Suprapubic skin (tissue), 4 donors: ENCODE measurements around the gene PDE4B. TPM values are rescaled to one million over a fixed set of nuclear protein-coding genes. Genes with fewer than 3 reads are reported as not detected.

ENCODE experiments used
- DNase-seq, 2 donors: peaks; one replicate each; pipeline ENCODE4 v3.0.0-alpha.2; 2019; ENCODE audit warnings: low spot score in 2 of 2
- H3K27ac ChIP-seq: fragments of 200-600 bp; sonication (generic); one replicate; pipeline ENCODE4 v1.5.1; 2019
- H3K27me3 ChIP-seq: fragments of 200-600 bp; sonication (generic); one replicate; pipeline ENCODE4 v1.5.1; 2019
- H3K36me3 ChIP-seq: fragments of 200-600 bp; sonication (generic); one replicate; pipeline ENCODE4 v1.5.1; 2019
- H3K4me1 ChIP-seq: fragments of 200-600 bp; sonication (generic); one replicate; pipeline ENCODE4 v1.5.1; 2019
- H3K4me3 ChIP-seq: fragments of 200-600 bp; sonication (generic); one replicate; pipeline ENCODE4 v1.5.1; 2019; ENCODE audit warnings: mild to moderate bottlenecking
- H3K9me3 ChIP-seq: fragments of 200-600 bp; sonication (generic); one replicate; pipeline ENCODE4 v1.5.1; 2019
- EP300 ChIP-seq: sonication (generic); formaldehyde crosslinking; IDR thresholded peaks from one replicate; pipeline ENCODE4 v1.6.1; 2017; ENCODE audit warnings: antibody characterized with exemption
- POLR2A ChIP-seq, 2 donors: fragments of 450-650 bp; IDR thresholded peaks; one replicate each; pipeline ENCODE4 v1.6.1; 2017; ENCODE audit warnings: antibody characterized with exemption in 2 of 2, mild to moderate bottlenecking in 2 of 2, moderate library complexity in 2 of 2
- POLR2AphosphoS5 ChIP-seq, 3 donors: sonication (generic); formaldehyde crosslinking; IDR thresholded peaks; one replicate each; pipeline ENCODE4 v1.6.1; 2017; ENCODE audit warnings: antibody characterized with exemption in 3 of 3
- WGBS: methylation state at CpG from one replicate; pipeline ENCODE4 v1.1.5; 2018; 5-methylcytosine and 5-hydroxymethylcytosine counted together
- total RNA-seq, 4 donors: library from RNA; depleted of rRNA; stranded (reverse); fragments of >200 nt; gene quantifications; one replicate each; pipeline ENCODE4 v1.1.0, GENCODE V29; 2016
- TF ChIP-seq, protein P1 (sequence below), 2 donors: fragments of 200-600 bp in 1 of 2; fragments of 450-650 bp in 1 of 2; sonication (generic) in 1 of 2; IDR thresholded peaks; one replicate each; pipeline ENCODE4 v1.5.1; 2016 to 2019; ENCODE audit warnings: antibody characterized with exemption in 2 of 2, mild to moderate bottlenecking in 1 of 2, moderate library complexity in 1 of 2

PDE4B gene
- total RNA-seq, 4 donors from 2014 or later: 14.2 to 27.6 (median 16.7) TPM

GRCh38 chr1:66182551-66183178 lies 390.0 kb downstream of the PDE4B start:
- H3K27me3 ChIP-seq: no peaks in the 10 kb centered on the region
- H3K9me3 ChIP-seq: no peaks in the 10 kb centered on the region
- H3K4me1 ChIP-seq: peaks cover 3% of the 10 kb centered on the region
- DNase-seq: no peak
- no peak overlapping the region for H3K4me3 ChIP-seq
- H3K27ac ChIP-seq: no peak overlapping the region
- no peaks in the 10 kb centered on the region for H3K36me3 ChIP-seq
- WGBS: 54% methylated on average over 3 of the region's 3 CpGs
- TF ChIP-seq, protein P1, sequence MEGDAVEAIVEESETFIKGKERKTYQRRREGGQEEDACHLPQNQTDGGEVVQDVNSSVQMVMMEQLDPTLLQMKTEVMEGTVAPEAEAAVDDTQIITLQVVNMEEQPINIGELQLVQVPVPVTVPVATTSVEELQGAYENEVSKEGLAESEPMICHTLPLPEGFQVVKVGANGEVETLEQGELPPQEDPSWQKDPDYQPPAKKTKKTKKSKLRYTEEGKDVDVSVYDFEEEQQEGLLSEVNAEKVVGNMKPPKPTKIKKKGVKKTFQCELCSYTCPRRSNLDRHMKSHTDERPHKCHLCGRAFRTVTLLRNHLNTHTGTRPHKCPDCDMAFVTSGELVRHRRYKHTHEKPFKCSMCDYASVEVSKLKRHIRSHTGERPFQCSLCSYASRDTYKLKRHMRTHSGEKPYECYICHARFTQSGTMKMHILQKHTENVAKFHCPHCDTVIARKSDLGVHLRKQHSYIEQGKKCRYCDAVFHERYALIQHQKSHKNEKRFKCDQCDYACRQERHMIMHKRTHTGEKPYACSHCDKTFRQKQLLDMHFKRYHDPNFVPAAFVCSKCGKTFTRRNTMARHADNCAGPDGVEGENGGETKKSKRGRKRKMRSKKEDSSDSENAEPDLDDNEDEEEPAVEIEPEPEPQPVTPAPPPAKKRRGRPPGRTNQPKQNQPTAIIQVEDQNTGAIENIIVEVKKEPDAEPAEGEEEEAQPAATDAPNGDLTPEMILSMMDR (IDR thresholded peaks at IDR 0.05): no peak
- TF ChIP-seq EP300 (no peak), POLR2A (IDR thresholded peaks at IDR 0.05) (no peak), POLR2AphosphoS5 (IDR thresholded peaks at IDR 0.05) (no peak)

GRCh38 chr1:66183400-66183799 lies 390.7 kb downstream of the PDE4B start:
- TF ChIP-seq, protein P1 (IDR thresholded peaks at IDR 0.05): no peak
- TF ChIP-seq POLR2AphosphoS5 (IDR thresholded peaks at IDR 0.05) (no peak), POLR2A (IDR thresholded peaks at IDR 0.05) (no peak), EP300 (no peak)
- Histone ChIP-seq H3K27ac (no peak overlapping the region), H3K9me3 (no peaks in the 10 kb centered on the region)

DNA sequence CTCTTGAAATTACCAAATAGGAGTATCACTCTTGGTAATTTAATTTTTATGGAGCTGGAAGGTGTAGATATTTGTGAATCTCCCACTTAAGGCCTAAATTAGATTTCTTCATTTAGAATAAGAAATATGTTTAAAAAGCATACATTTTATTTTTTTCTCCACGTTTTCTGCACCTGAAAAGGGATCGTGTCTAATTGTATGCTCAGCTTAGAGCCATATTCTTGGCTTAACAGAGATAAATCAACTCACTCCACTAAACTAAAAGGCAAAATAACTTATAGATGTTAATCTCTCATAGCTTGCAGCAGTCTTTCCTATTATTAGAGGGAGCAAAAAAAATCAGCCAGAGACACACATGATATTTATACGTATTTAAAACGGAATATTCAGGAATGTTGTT lies 404.4 kb downstream of the PDE4B start:
- DNase-seq: no peak
- no peaks in the 10 kb centered on the region for H3K4me1 ChIP-seq
- 72% methylated on average over 4 of the region's 4 CpGs for WGBS
- no peak for TF ChIP-seq POLR2AphosphoS5 (IDR thresholded peaks at IDR 0.05)
- no peak for TF ChIP-seq POLR2A (IDR thresholded peaks at IDR 0.05)
- no peak for TF ChIP-seq EP300
- TF ChIP-seq, protein P1 (IDR thresholded peaks at IDR 0.05): no peak
- no peaks in the 10 kb centered on the region for H3K36me3 ChIP-seq
- H3K4me3 ChIP-seq: no peak overlapping the region
- H3K27ac ChIP-seq: no peak overlapping the region
- no peaks in the 10 kb centered on the region for H3K9me3 ChIP-seq
- H3K27me3 ChIP-seq: no peaks in the 10 kb centered on the region

More at GRCh38 chr1:66183400-66183799, 390.7 kb downstream of the PDE4B start:
- Histone ChIP-seq H3K36me3 (no peaks in the 10 kb centered on the region), H3K27me3 (no peaks in the 10 kb centered on the region), H3K4me3 (no peak overlapping the region), H3K4me1 (peaks cover 3% of the 10 kb centered on the region)
- 50% methylated on average over 3 of the region's 3 CpGs for WGBS
- DNase-seq: no peak

DNA sequence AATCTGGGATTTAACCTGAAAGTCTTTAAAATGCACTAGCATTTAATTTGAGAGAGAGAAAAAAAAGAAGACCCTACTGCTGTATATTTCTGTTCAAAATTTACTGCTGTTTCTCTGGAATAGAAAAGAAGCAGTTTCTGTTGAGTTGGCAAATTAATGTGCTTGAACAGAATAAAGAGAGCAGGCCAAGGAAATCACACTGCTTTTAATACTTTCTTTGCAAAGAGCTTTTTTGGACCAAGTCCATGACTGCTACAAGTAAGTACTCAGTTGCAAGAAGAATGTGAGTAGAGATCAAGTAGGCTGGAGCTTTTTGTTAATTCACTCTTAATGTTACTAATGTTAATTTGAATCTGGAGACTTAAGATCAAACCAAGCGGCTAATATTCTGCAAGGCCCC lies 405.1 kb downstream of the PDE4B start:
- H3K36me3 ChIP-seq: no peaks in the 10 kb centered on the region
- H3K4me3 ChIP-seq: no peak overlapping the region
- no peak for DNase-seq
- TF ChIP-seq EP300 (no peak), POLR2A (IDR thresholded peaks at IDR 0.05) (no peak)
- TF ChIP-seq, protein P1 (IDR thresholded peaks at IDR 0.05): no peak
- no peaks in the 10 kb centered on the region for H3K9me3 ChIP-seq
- H3K27ac ChIP-seq: no peak overlapping the region
- H3K4me1 ChIP-seq: no peaks in the 10 kb centered on the region
- no peaks in the 10 kb centered on the region for H3K27me3 ChIP-seq
- 76% methylated on average over 1 of the region's 1 CpG for whole genome bisulfite sequencing

DNA sequence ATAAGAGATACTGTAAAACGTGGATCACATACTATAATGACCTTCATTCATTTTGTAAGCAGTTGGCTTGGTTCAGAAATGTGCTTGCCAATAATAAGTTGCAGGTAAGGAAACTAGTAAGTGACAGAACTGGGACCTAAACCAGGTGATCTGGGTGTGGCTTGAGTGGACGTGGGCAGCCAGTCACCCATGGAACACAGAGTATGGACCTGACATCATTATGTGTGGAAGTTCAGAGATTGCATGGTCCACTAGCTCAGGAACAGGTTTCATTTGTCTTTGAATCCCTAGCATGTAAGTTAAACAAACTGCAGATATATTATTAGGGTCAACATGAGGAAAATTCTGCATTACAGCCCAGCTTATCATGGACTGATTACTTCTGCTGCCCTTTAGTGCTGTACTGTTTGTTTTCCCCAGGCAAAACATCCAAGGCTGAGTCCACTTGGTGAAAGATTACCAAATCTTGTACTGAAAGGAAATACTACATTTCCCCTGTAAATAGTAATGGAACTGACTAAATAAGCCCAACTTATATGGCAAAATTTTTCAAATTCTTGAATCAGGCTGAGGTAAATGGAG lies 414.0 kb downstream of the PDE4B start:
- DNase-seq: no peak
- Histone ChIP-seq H3K4me1 (no peaks in the 10 kb centered on the region), H3K27me3 (no peaks in the 10 kb centered on the region), H3K27ac (no peak overlapping the region), H3K36me3 (no peaks in the 10 kb centered on the region), H3K9me3 (no peaks in the 10 kb centered on the region), H3K4me3 (no peak overlapping the region)
- 59% methylated on average over 2 of the region's 2 CpGs for WGBS
- no peak for TF ChIP-seq POLR2A (IDR thresholded peaks at IDR 0.05)
- TF ChIP-seq, protein P1 (IDR thresholded peaks at IDR 0.05): no peak
- TF ChIP-seq EP300: no peak
